Stimulated activated memory B cell treated with anti-CD40 and anti-IgM and Interleukin-4, amounts not matched to agents 10 μg/mL and 1 μg/mL and 100 μg/mL, for 72 hours (primary cell): ENCODE measurements around the gene PTBP1.

Experiments
- ATAC-seq: fragments of 150-1000 bp; cut with Tn5 transposase; 2 replicates; pipeline ENCODE4 v1.10.0; 2021
- H3K27ac Mint-ChIP-seq: one replicate; pipeline ENCODE4 v1.8.0; 2022; ENCODE audit warnings: mild to moderate bottlenecking, mixed read lengths
- H3K27me3 Mint-ChIP-seq: one replicate; pipeline ENCODE4 v1.8.0; 2022; ENCODE audit warnings: mixed read lengths
- H3K36me3 Mint-ChIP-seq: one replicate; pipeline ENCODE4 v1.8.0; 2022; ENCODE audit warnings: mixed read lengths
- H3K4me1 Mint-ChIP-seq: one replicate; pipeline ENCODE4 v1.8.0; 2022; ENCODE audit warnings: mixed read lengths
- H3K4me3 Mint-ChIP-seq: one replicate; pipeline ENCODE4 v1.8.0; 2022; ENCODE audit warnings: mild to moderate bottlenecking, moderate library complexity, mixed read lengths
- H3K9me3 Mint-ChIP-seq: one replicate; pipeline ENCODE4 v1.8.0; 2022; ENCODE audit warnings: mixed read lengths

Gene PTBP1

GRCh38 chr19:764301-764700 is 33.0 kb upstream of the PTBP1 start:
- Mint-ChIP-seq H3K4me1 (no peaks in the 10 kb centered on the region), H3K27ac (no peak overlapping the region), H3K27me3 (peaks cover 21% of the 10 kb centered on the region), H3K36me3 (no peaks in the 10 kb centered on the region), H3K4me3 (no peak overlapping the region), H3K9me3 (peaks cover 4% of the 10 kb centered on the region)
- ATAC-seq: no peak

GRCh38 chr19:765179-765738 is 32.0 kb upstream of the PTBP1 start:
- Mint-ChIP-seq H3K27me3 (peaks cover 21% of the 10 kb centered on the region), H3K4me3 (no peak overlapping the region), H3K36me3 (no peaks in the 10 kb centered on the region), H3K27ac (no peak overlapping the region), H3K4me1 (no peaks in the 10 kb centered on the region), H3K9me3 (no peaks in the 10 kb centered on the region)
- ATAC-seq: no peak

GRCh38 chr19:768424-768823 is 28.8 kb upstream of the PTBP1 start:
- Mint-ChIP-seq H3K27me3 (peaks cover 38% of the 10 kb centered on the region), H3K9me3 (no peaks in the 10 kb centered on the region), H3K27ac (no peak overlapping the region), H3K4me1 (no peaks in the 10 kb centered on the region), H3K4me3 (no peak overlapping the region), H3K36me3 (no peaks in the 10 kb centered on the region)
- ATAC-seq: no peak

GRCh38 chr19:769616-770015 is 27.6 kb upstream of the PTBP1 start:
- no peaks in the 10 kb centered on the region for H3K36me3 Mint-ChIP-seq
- H3K27me3 Mint-ChIP-seq: peaks cover 38% of the 10 kb centered on the region
- no peak for ATAC-seq
- no peak overlapping the region for H3K27ac Mint-ChIP-seq
- H3K4me1 Mint-ChIP-seq: no peaks in the 10 kb centered on the region
- H3K4me3 Mint-ChIP-seq: no peak overlapping the region
- H3K9me3 Mint-ChIP-seq: no peaks in the 10 kb centered on the region

- no peaks in the 10 kb centered on the region for H3K9me3 Mint-ChIP-seq
- no peaks in the 10 kb centered on the region for H3K4me1 Mint-ChIP-seq
- peak; percentile 43 for ATAC-seq
- H3K27me3 Mint-ChIP-seq: peaks cover 29% of the 10 kb centered on the region
- no peak overlapping the region for H3K4me3 Mint-ChIP-seq
- H3K36me3 Mint-ChIP-seq: no peaks in the 10 kb centered on the region
- H3K27ac Mint-ChIP-seq: no peak overlapping the region
Observed at GRCh38 chr19:771332-771785, 25.9 kb upstream of the PTBP1 start.

GRCh38 chr19:772063-772462 is 25.2 kb upstream of the PTBP1 start:
- Mint-ChIP-seq H3K4me1 (no peaks in the 10 kb centered on the region), H3K27me3 (peaks cover 22% of the 10 kb centered on the region), H3K4me3 (no peak overlapping the region), H3K27ac (no peak overlapping the region), H3K9me3 (no peaks in the 10 kb centered on the region), H3K36me3 (no peaks in the 10 kb centered on the region)
- no peak for ATAC-seq

- Mint-ChIP-seq H3K9me3 (no peaks in the 10 kb centered on the region), H3K4me3 (no peak overlapping the region), H3K27ac (no peak overlapping the region), H3K4me1 (no peaks in the 10 kb centered on the region), H3K27me3 (peaks cover 17% of the 10 kb centered on the region), H3K36me3 (no peaks in the 10 kb centered on the region)
- no peak for ATAC-seq
Observed at GRCh38 chr19:772730-773436, 24.4 kb upstream of the PTBP1 start.

GRCh38 chr19:776549-776948 is 20.7 kb upstream of the PTBP1 start:
- peaks cover 34% of the 10 kb centered on the region for H3K27me3 Mint-ChIP-seq
- no peaks in the 10 kb centered on the region for H3K4me1 Mint-ChIP-seq
- no peaks in the 10 kb centered on the region for H3K9me3 Mint-ChIP-seq
- no peak for ATAC-seq
- H3K36me3 Mint-ChIP-seq: no peaks in the 10 kb centered on the region
- H3K4me3 Mint-ChIP-seq: no peak overlapping the region
- H3K27ac Mint-ChIP-seq: no peak overlapping the region

- no peaks in the 10 kb centered on the region for H3K36me3 Mint-ChIP-seq
- H3K27me3 Mint-ChIP-seq: peaks cover 37% of the 10 kb centered on the region
- H3K4me1 Mint-ChIP-seq: no peaks in the 10 kb centered on the region
- ATAC-seq: no peak
- no peak overlapping the region for H3K27ac Mint-ChIP-seq
- no peaks in the 10 kb centered on the region for H3K9me3 Mint-ChIP-seq
- no peak overlapping the region for H3K4me3 Mint-ChIP-seq
Observed at GRCh38 chr19:778910-779653, 18.2 kb upstream of the PTBP1 start.

- Mint-ChIP-seq H3K9me3 (no peaks in the 10 kb centered on the region), H3K36me3 (no peaks in the 10 kb centered on the region), H3K4me3 (no peak overlapping the region), H3K4me1 (no peaks in the 10 kb centered on the region), H3K27me3 (peaks cover 37% of the 10 kb centered on the region), H3K27ac (no peak overlapping the region)
- ATAC-seq: no peak
Observed at GRCh38 chr19:780935-781334, 16.3 kb upstream of the PTBP1 start.

GRCh38 chr19:781800-782184 is 15.5 kb upstream of the PTBP1 start:
- ATAC-seq: no peak
- H3K27ac Mint-ChIP-seq: no peak overlapping the region
- H3K4me3 Mint-ChIP-seq: no peak overlapping the region
- H3K4me1 Mint-ChIP-seq: no peaks in the 10 kb centered on the region
- H3K27me3 Mint-ChIP-seq: peaks cover 37% of the 10 kb centered on the region
- no peaks in the 10 kb centered on the region for H3K9me3 Mint-ChIP-seq
- H3K36me3 Mint-ChIP-seq: no peaks in the 10 kb centered on the region

- H3K4me3 Mint-ChIP-seq: no peak overlapping the region
- H3K9me3 Mint-ChIP-seq: no peaks in the 10 kb centered on the region
- no peak overlapping the region for H3K27ac Mint-ChIP-seq
- no peak for ATAC-seq
- no peaks in the 10 kb centered on the region for H3K36me3 Mint-ChIP-seq
- peaks cover 37% of the 10 kb centered on the region for H3K27me3 Mint-ChIP-seq
- H3K4me1 Mint-ChIP-seq: no peaks in the 10 kb centered on the region
Observed at GRCh38 chr19:782185-782877, 14.9 kb upstream of the PTBP1 start.

- Mint-ChIP-seq H3K4me1 (no peaks in the 10 kb centered on the region), H3K27ac (no peak overlapping the region), H3K4me3 (no peak overlapping the region), H3K36me3 (no peaks in the 10 kb centered on the region), H3K27me3 (peaks cover 37% of the 10 kb centered on the region), H3K9me3 (no peaks in the 10 kb centered on the region)
- ATAC-seq: no peak
Observed at GRCh38 chr19:782878-783668, 14.2 kb upstream of the PTBP1 start.

- Mint-ChIP-seq H3K27me3 (peaks cover 39% of the 10 kb centered on the region), H3K4me3 (no peak overlapping the region), H3K27ac (no peak overlapping the region), H3K9me3 (no peaks in the 10 kb centered on the region), H3K36me3 (no peaks in the 10 kb centered on the region), H3K4me1 (peaks cover 8% of the 10 kb centered on the region)
- no peak for ATAC-seq
Observed at GRCh38 chr19:784541-784940, 12.7 kb upstream of the PTBP1 start.

- ATAC-seq: no peak
- no peak overlapping the region for H3K27ac Mint-ChIP-seq
- no peaks in the 10 kb centered on the region for H3K9me3 Mint-ChIP-seq
- no peaks in the 10 kb centered on the region for H3K36me3 Mint-ChIP-seq
- H3K4me3 Mint-ChIP-seq: no peak overlapping the region
- peaks cover 8% of the 10 kb centered on the region for H3K4me1 Mint-ChIP-seq
- H3K27me3 Mint-ChIP-seq: peaks cover 41% of the 10 kb centered on the region
Observed at GRCh38 chr19:787536-787935, 9.7 kb upstream of the PTBP1 start.
